ENCODE data around the gene CXCR4. TPM values are rescaled to one million over a fixed set of nuclear protein-coding genes. Genes with fewer than 3 reads are reported as not detected.

Gene CXCR4
- total and polyA plus RNA-seq, 10 of the 15 experiments (the other 5 are each of a cell fraction or from before 2014, with no cell fraction given): 31.1 to 749 (median 52.7) TPM

- no peaks in the 10 kb centered on the region for H3K79me2 ChIP-seq (ENCODE audit: control insufficient read depth, insufficient read depth, low read length)
- H3K9ac ChIP-seq (ENCODE audit: control insufficient read depth, insufficient read depth, low read length): no peak overlapping the region
- no peak overlapping the region for H2AFZ ChIP-seq (ENCODE audit: control insufficient read depth, low read depth, low read length)
- DNase-seq (ENCODE audit: low read depth, low spot score) (no peak), ATAC-seq (no peak; the same call in 2 of the 3 replicates), FAIRE-seq (no peak)
- TF ChIP-seq POLR2A (IDR thresholded peaks at IDR 0.05; ENCODE audit: low read depth, low read length): no peak
- no peak for TF ChIP-seq RAD51 (IDR thresholded peaks at IDR 0.05)
- TF ChIP-seq CBX3 (IDR thresholded peaks at IDR 0.05; ENCODE audit: borderline replicate concordance, low read depth): no peak
- no peak for TF ChIP-seq NBN (IDR thresholded peaks at IDR 0.05)
- TF ChIP-seq YY1 (IDR thresholded peaks at IDR 0.05; ENCODE audit: low read depth, low read length): no peak
- no peak for TF ChIP-seq ZSCAN29 (IDR thresholded peaks at IDR 0.05)
- no peak for TF ChIP-seq FOS (IDR thresholded peaks at IDR 0.05; ENCODE audit: borderline replicate concordance, extremely low read depth, insufficient read length)
- no peak for TF ChIP-seq SMAD1 (IDR thresholded peaks at IDR 0.05; ENCODE audit: low read depth, partially characterized antibody)
- no peak for TF ChIP-seq RELB (IDR thresholded peaks at IDR 0.05; ENCODE audit: low read depth)
- no peak overlapping the region for H3K4me2 ChIP-seq (ENCODE audit: control insufficient read depth, insufficient read depth)
- BruUV-seq (replicated peaks): no TSS peak
- peaks cover 2 to 6% of the 10 kb centered on the region in 2 experiments; a peak in 3 of 4 replicates for H3K27me3 ChIP-seq (replicated peaks in 1 of 2; ENCODE audit: control insufficient read depth in 2 of 2, insufficient read depth in 2 of 2, low read length in 1 of 2)
- no peaks in the 10 kb centered on the region for H3K4me1 ChIP-seq (ENCODE audit: control insufficient read depth, insufficient read depth, low read length)
- H3K4me3 ChIP-seq: no peak overlapping the region
- SMC1A ChIA-PET (ENCODE audit: uncharacterized antibody, unreplicated experiment): interaction anchor here (2.9 to 5.5 kb wide), 2 partner anchors 9 to 12 kb away, joined by 18 to 35 read pairs; no protein-coding TSS in a partner anchor
- H3K27ac ChIP-seq (ENCODE audit: control insufficient read depth, insufficient read depth): no peak overlapping the region
- no peaks in the 10 kb centered on the region for H4K20me1 ChIP-seq (ENCODE audit: control insufficient read depth, insufficient read depth)
- H3K36me3 ChIP-seq (ENCODE audit: control insufficient read depth in 2 of 2, insufficient read depth in 2 of 2, low read length in 1 of 2): no peaks in the 10 kb centered on the region
- POLR2A ChIA-PET: no interaction called here
- intact Hi-C loops (cut with micrococcal nuclease; ENCODE audit: unreplicated experiment) (no loop called here), in situ Hi-C loops (cut with MboI) (no loop called here)
- RAD21 ChIA-PET (ENCODE audit: unreplicated experiment): no interaction called here
- H3K9me3 ChIP-seq (replicated peaks; ENCODE audit: control insufficient read depth, insufficient read depth, low read length): no peaks in the 10 kb centered on the region; the same call in 2 of the 3 replicates
- CTCF ChIA-PET: no interaction called here
Measured at GRCh38 chr2:136146564-136146963, 28.6 kb upstream of the CXCR4 start.

Data from GM12878 (cell line).